ENCODE measurements around the gene PIP5KL1.

PIP5KL1 gene

DNA sequence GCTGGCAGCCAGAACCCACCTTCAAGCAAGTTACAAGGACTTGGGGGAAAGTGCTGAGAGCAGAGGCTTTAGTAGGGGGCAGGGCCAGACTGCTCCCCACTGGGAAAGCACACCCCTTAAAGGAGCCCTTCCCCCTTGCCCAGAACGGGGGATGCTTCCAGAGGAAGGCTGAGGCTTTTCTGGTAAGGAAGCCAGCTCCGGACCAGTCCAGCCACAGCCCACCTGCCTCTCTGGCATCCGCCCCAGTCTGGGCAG, 11.3 kb upstream of the PIP5KL1 start:
- no peaks in the 10 kb centered on the region for H3K9me3 ChIP-seq (replicated peaks; ENCODE audit: insufficient read depth, low read length)
- no peaks in the 10 kb centered on the region for H3K9me2 ChIP-seq (replicated peaks; ENCODE audit: insufficient read depth, low read length)
- H3K79me2 ChIP-seq (ENCODE audit: low read length) = peaks cover 7% of the 10 kb centered on the region
- no peaks in the 10 kb centered on the region for H3K4me1 ChIP-seq (ENCODE audit: low read length)
- no peak for DNase-seq
- no peak overlapping the region for H3K4me3 ChIP-seq (ENCODE audit: low read length)
- H4K20me1 ChIP-seq (ENCODE audit: insufficient read depth, low read length) = no peaks in the 10 kb centered on the region
- H3K9ac ChIP-seq (ENCODE audit: low read length) = no peak overlapping the region
- no peaks in the 10 kb centered on the region for H3K36me3 ChIP-seq (replicated peaks; ENCODE audit: insufficient read depth, low read length)
- TF ChIP-seq EZH2phosphoT487 (IDR thresholded peaks at IDR 0.05; ENCODE audit: low read length) = no peak
- TF ChIP-seq, protein P1, sequence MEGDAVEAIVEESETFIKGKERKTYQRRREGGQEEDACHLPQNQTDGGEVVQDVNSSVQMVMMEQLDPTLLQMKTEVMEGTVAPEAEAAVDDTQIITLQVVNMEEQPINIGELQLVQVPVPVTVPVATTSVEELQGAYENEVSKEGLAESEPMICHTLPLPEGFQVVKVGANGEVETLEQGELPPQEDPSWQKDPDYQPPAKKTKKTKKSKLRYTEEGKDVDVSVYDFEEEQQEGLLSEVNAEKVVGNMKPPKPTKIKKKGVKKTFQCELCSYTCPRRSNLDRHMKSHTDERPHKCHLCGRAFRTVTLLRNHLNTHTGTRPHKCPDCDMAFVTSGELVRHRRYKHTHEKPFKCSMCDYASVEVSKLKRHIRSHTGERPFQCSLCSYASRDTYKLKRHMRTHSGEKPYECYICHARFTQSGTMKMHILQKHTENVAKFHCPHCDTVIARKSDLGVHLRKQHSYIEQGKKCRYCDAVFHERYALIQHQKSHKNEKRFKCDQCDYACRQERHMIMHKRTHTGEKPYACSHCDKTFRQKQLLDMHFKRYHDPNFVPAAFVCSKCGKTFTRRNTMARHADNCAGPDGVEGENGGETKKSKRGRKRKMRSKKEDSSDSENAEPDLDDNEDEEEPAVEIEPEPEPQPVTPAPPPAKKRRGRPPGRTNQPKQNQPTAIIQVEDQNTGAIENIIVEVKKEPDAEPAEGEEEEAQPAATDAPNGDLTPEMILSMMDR (IDR thresholded peaks at IDR 0.05; ENCODE audit: low read length) = no peak
- no peak for TF ChIP-seq EZH2 (optimal IDR thresholded peaks at IDR 0.05; ENCODE audit: low read depth, low read length)
- no peak overlapping the region for H3K27ac ChIP-seq (ENCODE audit: low read length)
- H2AFZ ChIP-seq (ENCODE audit: low read length) = no peak overlapping the region
- H3K4me2 ChIP-seq (ENCODE audit: low read depth, low read length) = no peak overlapping the region
- H3F3A ChIP-seq (ENCODE audit: insufficient read depth, low read length) = no peaks in the 10 kb centered on the region
- H3K27me3 ChIP-seq (replicated peaks; ENCODE audit: insufficient read depth, low read length) = no peaks in the 10 kb centered on the region

DNA sequence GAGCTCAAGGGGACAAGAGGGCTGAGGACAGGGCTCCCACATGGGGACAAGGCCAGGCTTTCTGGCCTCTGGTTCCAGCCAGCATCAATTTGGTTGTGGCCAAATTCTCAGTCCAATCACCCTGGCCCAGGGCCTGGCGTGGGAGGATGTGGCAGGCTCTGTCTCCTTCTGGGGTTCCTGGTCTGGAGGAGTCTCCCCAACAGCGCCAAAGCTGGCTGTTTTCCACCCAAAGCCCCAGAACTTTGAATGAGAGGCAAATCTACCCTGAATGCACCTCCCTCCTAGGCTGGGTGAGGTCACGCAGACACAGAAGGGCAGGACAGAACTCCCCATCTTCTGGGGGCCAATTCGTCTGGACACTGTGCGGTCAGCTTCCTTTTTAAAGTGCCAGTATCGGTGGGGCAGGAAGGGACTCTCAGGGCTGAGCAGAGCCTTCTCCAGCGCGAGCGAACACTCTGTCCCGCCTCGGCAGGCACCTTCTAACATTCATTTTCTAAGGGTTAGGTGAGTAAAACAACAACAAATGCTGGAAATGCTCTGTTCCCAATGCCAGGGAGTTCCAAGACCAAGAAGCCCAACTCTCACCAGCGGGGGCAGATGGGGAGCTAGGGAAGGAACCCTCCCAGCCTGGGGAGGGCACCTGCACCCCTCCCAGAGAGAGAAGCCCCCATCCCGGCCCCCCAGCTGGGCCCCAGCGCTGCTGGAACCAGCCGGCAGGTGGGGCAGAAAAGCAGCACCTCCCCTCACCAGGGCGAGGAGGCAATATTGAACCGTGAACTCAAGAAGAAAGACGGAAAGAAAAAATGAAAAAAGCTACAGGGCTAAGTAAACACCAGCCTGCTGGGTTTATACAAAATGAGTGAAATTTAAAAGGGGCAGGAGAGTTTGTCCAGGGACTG, 10.7 kb upstream of the PIP5KL1 start:
- TF ChIP-seq, protein P1 (IDR thresholded peaks at IDR 0.05; ENCODE audit: low read length) = no peak
- no peak for TF ChIP-seq EZH2 (optimal IDR thresholded peaks at IDR 0.05; ENCODE audit: low read depth, low read length)
- TF ChIP-seq EZH2phosphoT487 (IDR thresholded peaks at IDR 0.05; ENCODE audit: low read length) = no peak
- H2AFZ ChIP-seq (ENCODE audit: low read length) = no peak overlapping the region
- H3K27me3 ChIP-seq (replicated peaks; ENCODE audit: insufficient read depth, low read length) = no peaks in the 10 kb centered on the region

DNA sequence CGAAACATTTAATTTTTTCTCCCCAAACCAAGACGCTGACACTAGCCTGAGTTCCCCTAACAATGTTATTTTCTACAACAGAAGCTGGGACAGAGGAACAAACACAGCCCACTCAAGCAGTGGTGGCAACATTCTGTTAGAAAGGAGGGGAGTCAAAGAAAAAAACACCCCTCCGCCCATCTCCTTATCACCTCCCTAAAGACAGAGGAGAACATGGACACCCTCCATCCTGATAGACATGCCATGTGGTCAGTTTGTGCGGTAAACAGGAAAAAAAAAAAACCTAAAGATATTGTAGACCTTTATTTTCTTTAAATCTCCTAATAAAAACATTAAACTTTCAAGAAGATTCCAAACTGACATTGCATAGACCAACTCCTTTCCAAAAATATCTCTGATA, 10.0 kb upstream of the PIP5KL1 start:
- Histone ChIP-seq H3K79me2 (ENCODE audit: low read length) (peaks cover 20% of the 10 kb centered on the region), H3K9me3 (replicated peaks; ENCODE audit: insufficient read depth, low read length) (no peaks in the 10 kb centered on the region), H3K27ac (ENCODE audit: low read length) (no peak overlapping the region), H3K4me3 (ENCODE audit: low read length) (no peak overlapping the region), H4K20me1 (ENCODE audit: insufficient read depth, low read length) (0 out of 2 replicates have a peak, but pooled peaks cover 2% of the 10 kb centered on the region), H3F3A (ENCODE audit: insufficient read depth, low read length) (no peaks in the 10 kb centered on the region), H3K36me3 (replicated peaks; ENCODE audit: insufficient read depth, low read length) (no peaks in the 10 kb centered on the region), H3K4me1 (ENCODE audit: low read length) (peaks cover 8% of the 10 kb centered on the region), H3K9ac (ENCODE audit: low read length) (no peak overlapping the region), H3K9me2 (replicated peaks; ENCODE audit: insufficient read depth, low read length) (no peaks in the 10 kb centered on the region), H2AFZ (ENCODE audit: low read length) (no peak overlapping the region), H3K27me3 (replicated peaks; ENCODE audit: insufficient read depth, low read length) (no peaks in the 10 kb centered on the region), H3K4me2 (ENCODE audit: low read depth, low read length) (no peak overlapping the region)
- TF ChIP-seq, protein P1 (IDR thresholded peaks at IDR 0.05; ENCODE audit: low read length) = no peak
- TF ChIP-seq EZH2phosphoT487 (IDR thresholded peaks at IDR 0.05; ENCODE audit: low read length) = no peak
- no peak for TF ChIP-seq EZH2 (optimal IDR thresholded peaks at IDR 0.05; ENCODE audit: low read depth, low read length)
- DNase-seq = no peak

More for the DNA sequence above, 10.7 kb upstream of the PIP5KL1 start:
- DNase-seq = no peak
- H3K36me3 ChIP-seq (replicated peaks; ENCODE audit: insufficient read depth, low read length) = no peaks in the 10 kb centered on the region
- H3K9ac ChIP-seq (ENCODE audit: low read length) = no peak overlapping the region
- no peaks in the 10 kb centered on the region for H3K9me2 ChIP-seq (replicated peaks; ENCODE audit: insufficient read depth, low read length)
- no peaks in the 10 kb centered on the region for H4K20me1 ChIP-seq (ENCODE audit: insufficient read depth, low read length)
- H3K27ac ChIP-seq (ENCODE audit: low read length) = no peak overlapping the region
- no peaks in the 10 kb centered on the region for H3F3A ChIP-seq (ENCODE audit: insufficient read depth, low read length)
- no peak overlapping the region for H3K4me3 ChIP-seq (ENCODE audit: low read length)
- H3K9me3 ChIP-seq (replicated peaks; ENCODE audit: insufficient read depth, low read length) = no peaks in the 10 kb centered on the region
- H3K4me1 ChIP-seq (ENCODE audit: low read length) = peaks cover 5% of the 10 kb centered on the region
- H3K4me2 ChIP-seq (ENCODE audit: low read depth, low read length) = no peak overlapping the region
- H3K79me2 ChIP-seq (ENCODE audit: low read length) = peaks cover 13% of the 10 kb centered on the region

All from MM.1S (cell line).